Kidney glomerular epithelial cell (primary cell): Measurements from ENCODE around the gene CES4A.
"Not testable (repeated sequence)": the region's sequence is repeated elsewhere in the genome, so short reads cannot be mapped to it uniquely, and the experiment has no call there.

Source experiments
- DNase-seq: peaks from one replicate; lab custom pipeline; 2025; lab: John Stamatoyannopoulos, UW

Gene CES4A

DNA sequence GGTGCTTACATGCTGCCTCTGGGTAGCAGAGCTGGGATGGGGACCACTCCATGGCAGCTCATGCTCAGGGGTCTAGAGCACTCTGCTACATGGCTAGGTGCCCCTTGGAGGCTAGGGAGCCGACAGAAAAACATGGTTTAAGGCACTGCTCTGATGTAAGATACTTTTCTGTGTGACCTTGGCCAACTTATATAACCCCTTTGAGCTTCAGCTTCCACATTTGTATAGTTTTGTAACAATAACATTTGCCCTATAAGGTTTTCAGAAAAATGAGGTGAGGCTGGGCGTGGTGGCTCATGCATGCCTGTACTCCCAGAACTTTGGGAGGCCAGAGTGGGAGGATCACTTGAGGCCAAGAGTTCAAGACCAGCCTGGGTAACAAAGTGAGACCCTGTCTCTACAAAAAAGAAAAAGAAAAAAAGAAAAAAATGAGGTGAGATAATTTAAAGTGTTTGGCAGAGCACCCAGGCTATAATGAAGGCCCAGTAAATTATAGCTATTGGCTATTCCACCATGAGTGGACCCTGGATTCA is 3.2 kb downstream of the CES4A start:
- no peak for DNase-seq

DNA sequence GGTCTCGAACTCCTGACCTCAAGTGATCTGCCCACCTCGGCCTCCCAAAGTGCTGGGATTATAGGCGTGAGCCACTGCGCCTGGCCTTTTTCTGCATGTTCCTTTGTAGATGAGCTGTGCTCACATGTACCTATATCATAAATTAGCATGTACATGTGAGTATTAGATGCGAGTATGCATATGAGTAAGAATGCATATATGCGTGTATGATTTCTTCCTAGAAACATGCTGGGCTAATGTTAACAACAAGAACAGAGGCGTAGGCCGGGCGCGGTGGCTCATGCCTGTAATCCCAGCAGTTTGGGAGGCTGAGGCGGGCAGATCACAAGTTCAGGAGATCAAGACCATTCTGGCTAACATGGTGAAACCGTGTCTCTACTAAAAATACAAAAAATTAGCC is 5.2 kb downstream of the CES4A start:
- not testable (repeated sequence) for DNase-seq

- DNase-seq, result peak; percentile 92
Measured at GRCh38 chr16:66996324-66996982, 8.1 kb downstream of the CES4A start.

- no peak for DNase-seq
Measured at GRCh38 chr16:66996983-66997358, 8.6 kb downstream of the CES4A start.

DNA sequence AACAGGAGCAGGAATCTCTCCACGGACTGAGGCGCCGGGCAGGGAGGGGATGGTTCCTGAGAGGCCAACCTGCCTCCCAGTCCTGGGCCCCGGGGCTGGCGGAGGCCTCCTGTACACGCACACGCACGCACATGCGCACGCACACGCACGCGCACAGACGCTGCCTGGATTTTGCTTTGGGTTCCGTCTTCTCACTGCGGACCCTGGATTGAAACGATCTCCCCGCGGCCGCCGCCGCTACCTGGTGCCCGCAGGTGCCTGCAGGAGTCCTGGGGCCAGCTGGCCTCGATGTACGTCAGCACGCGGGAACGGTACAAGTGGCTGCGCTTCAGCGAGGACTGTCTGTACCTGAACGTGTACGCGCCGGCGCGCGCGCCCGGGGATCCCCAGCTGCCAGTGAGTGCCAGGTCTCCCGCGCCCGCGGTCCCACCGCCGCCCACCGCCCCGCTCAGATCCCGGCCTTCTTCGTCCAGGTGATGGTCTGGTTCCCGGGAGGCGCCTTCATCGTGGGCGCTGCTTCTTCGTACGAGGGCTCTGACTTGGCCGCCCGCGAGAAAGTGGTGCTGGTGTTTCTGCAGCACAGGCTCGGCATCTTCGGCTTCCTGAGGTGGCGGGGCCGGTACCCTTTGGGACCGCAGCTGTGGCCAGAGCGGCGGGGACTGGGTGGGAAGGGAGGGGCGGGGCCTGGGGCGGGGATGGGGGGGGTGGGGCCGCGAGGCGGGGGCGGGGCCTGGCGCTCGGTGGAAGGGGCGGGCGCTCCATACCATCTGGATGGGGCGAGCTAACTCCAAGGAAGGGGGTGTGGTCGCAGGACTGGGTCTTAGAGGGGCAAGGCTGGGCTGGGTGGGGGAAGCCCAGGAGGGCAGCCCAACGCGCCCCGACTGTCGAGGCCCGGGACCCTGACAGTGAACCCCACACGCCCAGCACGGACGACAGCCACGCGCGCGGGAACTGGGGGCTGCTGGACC is 12.3 kb downstream of the CES4A start:
- DNase-seq, result no peak

- DNase-seq, result peak; percentile 10
Measured at GRCh38 chr16:67001726-67002125, 13.3 kb downstream of the CES4A start.

- DNase-seq, result peak; percentile 56
Measured at GRCh38 chr16:67006930-67007658, 18.7 kb downstream of the CES4A start.

- no peak for DNase-seq
Measured at GRCh38 chr16:67009158-67009557, 20.8 kb downstream of the CES4A start.

- DNase-seq, result no peak
Measured at GRCh38 chr16:67011274-67011673, 22.9 kb downstream of the CES4A start.

- no peak for DNase-seq
Measured at GRCh38 chr16:67013233-67013822, 24.9 kb downstream of the CES4A start.

GRCh38 chr16:67013823-67014633 is 25.6 kb downstream of the CES4A start:
- peak; percentile 37 for DNase-seq

DNA sequence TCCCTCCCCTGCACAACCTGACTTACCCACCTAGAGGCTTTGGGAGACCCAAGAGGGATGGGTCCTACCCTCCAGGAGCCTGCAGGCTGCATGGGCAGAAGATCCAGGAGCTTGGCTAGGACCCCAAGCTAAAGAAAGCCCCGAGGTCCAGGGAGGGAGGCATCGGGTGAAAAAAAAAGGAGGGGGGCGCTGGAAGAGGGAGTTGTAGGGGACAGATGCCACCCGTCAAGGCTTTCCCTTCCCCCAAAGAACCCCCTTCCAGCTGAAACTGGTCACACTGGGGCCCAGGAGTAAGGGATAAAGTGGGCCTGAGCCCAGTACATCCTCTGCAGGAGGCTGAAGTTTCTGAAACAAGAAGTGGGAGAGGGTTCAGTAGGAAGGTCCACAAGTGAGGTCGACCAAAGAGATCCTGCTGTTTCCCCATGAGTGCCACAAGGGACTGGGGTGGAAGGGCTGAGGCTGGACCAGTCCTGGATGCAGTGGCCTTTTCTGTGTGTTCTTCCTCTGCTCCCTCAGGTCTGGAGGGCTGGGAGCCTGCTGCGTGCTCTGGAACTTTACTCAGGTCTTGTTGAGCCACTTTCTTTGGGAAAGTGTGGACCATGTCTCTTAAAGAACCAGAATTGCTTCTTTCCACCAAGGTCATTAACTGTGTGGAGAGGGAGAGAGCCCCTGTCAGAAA is 26.4 kb downstream of the CES4A start:
- DNase-seq, result no peak

- DNase-seq, result no peak
Measured at GRCh38 chr16:67015313-67015731, 26.9 kb downstream of the CES4A start.

GRCh38 chr16:67016143-67016542 is 27.8 kb downstream of the CES4A start:
- DNase-seq, result no peak

GRCh38 chr16:67016681-67017420 is 28.5 kb downstream of the CES4A start:
- DNase-seq, result no peak

DNA sequence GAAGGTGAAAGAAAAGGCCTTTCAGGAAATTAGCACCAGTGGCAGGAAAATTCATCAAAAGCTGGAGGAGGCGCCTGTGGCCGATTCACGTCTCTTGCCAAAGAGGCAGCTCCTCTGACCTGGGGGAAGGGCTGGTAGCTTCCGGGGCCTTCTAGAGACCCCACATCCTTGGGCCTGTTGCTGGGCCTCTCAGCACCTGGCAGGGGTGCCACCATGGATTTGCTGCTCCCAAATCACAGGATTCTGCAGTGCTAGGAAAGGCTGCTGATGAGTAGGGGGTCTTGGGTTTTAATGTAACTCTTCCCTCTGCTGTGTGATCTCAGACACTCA is 29.0 kb downstream of the CES4A start:
- no peak for DNase-seq

DNA sequence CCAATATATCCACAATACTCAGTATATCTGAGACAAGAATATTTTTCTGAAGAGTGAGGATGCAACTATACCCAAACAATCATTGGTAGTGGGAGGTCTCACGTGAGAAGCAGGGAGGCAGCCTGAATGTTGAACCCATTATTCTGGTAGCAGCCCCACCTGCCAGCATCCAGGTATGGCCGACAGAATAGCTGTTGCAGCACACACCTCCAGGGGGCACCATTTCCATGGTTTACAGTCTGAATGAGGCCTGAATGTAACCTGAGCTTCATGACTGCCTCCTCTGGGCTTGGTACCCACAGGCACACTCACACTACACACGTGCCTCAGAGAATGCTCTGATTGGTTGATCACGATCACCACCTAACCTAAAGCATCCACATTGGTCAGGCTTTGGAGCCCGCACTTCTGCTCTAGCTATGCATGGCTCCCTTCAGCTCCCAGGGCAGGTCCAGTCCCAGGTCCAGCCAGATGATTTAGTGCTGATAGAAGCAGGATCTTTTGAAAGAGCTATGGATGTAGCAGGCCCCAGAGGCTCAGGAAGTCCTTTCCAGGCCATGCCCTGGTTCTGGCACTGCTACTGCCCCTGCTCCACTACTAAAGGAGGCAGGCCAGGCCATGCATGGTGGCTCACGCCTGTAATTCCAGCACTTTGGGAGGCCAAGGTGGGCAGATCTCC is 29.6 kb downstream of the CES4A start:
- DNase-seq, result peak; percentile 92

GRCh38 chr16:67019171-67019570 is 30.8 kb downstream of the CES4A start:
- DNase-seq, result no peak

GRCh38 chr16:67021321-67021720 is 32.9 kb downstream of the CES4A start:
- DNase-seq, result no peak
